HG02840 (cell line): Measurements from ENCODE around the gene PTGES.

ENCODE experiments used
- ATAC-seq: cut with Tn5 transposase; IDR thresholded peaks from one replicate; pipeline ENCODE4 v1.9.1; 2021; ENCODE audit warnings: mild to moderate bottlenecking, moderate library complexity, moderate number of reproducible peaks; ENCODE audit not compliant: unreplicated experiment, low FRiP score

PTGES gene

DNA sequence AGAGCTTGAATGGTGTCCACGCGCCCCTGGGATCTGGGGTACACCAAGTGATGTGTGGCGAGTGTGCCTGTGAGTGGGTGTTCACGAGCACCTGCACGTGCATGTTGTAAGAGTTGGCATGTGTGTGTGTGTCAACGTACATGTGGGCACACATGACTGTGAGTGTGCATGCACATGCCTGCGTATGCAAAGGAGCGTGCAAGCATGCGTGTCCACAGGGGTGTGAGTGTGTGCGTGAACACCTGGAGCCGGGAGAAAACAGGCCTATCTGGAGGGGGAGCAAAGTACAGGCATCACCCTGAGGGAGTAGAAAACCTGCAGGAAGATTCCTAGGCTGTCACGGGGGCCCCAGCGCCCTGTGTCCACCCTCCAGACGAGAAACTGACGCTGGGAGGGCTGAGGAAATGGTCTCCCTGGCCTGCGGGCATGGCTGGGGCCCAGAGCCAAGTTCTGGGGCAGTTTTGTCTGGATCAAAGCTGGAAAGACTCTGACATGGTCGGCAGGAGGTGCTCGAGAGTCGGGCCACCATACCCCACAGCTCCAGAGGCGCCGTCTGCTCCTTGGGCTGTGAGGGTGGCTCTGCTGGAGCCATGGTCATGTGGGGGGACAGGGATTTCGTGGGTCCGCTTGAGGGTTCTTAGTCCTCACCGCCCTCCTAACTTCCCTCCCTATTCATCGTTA, 31.8 kb downstream of the PTGES start:
- no peak for ATAC-seq

DNA sequence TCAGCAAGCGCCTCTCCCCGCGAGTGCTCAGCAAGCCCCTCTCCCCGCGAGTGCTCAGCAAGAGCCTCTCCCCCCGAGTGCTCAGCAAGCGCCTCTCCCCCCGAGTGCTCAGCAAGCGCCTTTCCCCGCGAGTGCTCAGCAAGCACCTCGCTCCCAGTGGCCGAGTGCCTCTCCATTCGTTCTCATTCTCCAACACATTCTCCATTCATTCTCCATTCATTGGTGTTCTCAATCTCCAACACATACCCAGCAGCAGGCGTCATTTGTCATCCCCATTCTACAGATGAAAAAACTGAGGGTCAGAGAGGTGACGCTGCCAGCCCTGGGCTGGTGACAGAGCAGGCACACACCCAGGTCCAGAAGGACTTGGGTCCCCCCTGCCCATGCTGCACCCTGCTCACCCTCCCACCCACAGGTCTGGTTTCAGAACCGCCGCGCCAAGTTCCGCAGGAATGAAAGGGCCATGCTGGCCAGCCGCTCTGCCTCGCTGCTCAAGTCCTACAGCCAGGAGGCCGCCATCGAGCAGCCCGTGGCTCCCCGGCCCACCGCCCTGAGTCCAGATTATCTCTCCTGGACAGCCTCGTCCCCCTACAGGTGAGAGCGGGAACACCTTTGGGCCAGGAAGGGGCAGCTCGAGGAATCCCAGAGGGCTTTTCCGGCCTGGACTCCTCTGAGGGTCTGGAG, 32.5 kb downstream of the PTGES start:
- no peak for ATAC-seq

DNA sequence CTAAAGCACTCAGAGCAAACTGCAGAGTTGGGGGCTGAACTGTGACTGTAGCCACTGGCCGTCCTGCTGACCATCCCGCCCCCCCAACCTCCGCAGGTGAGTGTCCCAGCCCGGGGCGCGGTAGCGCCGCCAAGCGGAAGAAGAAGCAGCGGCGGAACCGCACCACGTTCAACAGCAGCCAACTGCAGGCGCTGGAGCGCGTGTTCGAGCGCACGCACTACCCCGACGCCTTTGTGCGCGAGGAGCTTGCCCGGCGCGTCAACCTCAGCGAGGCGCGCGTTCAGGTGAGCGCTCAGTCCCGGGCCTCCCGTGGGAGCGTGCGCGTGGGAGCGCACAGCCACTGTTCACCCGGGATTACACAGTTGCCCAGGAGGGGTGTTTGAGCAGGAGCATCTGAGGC, 33.7 kb downstream of the PTGES start:
- ATAC-seq: no peak

DNA sequence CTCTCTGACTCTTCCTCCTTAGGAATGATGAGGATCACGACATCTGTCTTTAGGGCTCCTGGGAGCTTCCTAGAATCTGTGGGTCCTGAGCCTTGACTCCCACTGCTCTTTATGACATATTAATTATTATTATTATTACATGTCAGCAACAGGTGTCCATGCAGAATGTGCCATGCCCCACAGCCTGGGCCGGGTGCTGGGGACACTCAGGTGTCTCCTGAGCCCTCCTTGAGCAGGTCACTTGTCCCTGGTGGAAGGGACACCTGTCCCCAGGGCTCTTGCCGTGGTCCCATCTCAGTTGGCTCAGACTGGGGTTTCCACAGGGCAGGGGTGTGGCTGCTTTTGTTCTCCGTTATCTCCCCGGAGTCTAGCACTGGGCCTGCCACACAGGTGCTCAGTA, 34.2 kb downstream of the PTGES start:
- ATAC-seq: no peak

DNA sequence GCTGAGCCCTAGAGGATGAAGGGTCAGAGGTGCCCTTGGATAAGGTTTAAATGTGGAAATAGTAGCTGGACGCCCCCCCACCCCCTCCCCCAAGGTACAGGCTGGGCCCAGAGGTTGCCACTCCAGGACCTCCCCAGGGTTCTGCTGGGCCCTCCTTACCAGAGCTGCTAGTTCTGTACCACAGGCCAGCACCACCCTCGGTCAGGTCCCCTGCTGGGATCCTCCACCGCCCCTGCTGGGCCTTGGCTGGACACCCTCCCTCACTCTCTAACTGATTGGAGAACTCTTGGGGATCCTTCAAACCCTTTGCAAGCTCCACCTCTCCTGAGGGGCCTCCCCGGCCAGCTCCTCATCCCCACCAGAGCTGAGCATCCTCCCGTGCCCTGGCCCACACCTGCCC, 34.9 kb downstream of the PTGES start:
- no peak for ATAC-seq

DNA sequence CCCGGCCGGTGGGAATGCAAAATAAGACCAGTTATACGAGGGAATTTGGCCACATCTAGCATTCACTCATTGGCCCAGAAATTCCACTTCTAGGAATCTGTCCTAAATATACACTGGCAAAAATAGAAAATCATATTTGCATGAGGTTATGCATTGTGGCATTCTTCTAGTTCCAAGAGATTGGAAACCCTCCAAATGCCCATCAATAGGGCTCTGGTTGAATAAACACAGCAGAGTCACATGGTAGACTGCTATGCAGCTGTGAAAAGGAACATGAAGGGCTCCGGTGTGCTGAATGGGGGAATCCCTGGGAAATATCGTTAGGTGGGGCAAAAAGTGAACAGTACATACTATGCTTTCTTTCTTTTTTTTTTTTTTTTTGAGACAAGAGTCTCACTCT, 36.8 kb downstream of the PTGES start:
- ATAC-seq: no peak

DNA sequence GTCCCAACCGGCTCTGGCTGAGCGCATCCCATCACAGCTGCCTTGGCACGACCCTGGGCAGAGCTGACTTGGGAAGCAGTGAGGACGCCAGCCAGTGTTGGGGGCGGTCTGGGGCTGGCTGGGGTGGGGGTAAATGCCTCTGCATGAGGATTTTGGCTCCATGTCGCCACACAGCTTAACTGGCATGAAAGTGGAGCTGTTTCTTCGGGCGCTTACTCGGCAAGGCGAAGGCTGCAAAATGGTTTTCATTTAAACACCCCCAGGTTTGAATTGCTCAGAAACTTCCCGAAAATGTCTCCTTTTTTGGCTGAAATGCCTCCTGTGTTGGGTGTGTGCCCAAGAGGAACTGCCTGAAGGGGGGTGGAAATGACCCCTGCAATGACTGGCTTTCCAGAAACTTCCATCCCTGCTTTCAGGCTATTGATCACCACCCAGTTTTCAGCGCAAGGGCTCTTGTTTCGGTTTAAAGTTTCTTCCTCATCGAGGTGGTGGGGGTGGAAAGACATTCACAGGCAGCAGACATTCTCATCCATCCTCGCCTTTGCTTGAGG, 38.3 kb downstream of the PTGES start:
- ATAC-seq: no peak

DNA sequence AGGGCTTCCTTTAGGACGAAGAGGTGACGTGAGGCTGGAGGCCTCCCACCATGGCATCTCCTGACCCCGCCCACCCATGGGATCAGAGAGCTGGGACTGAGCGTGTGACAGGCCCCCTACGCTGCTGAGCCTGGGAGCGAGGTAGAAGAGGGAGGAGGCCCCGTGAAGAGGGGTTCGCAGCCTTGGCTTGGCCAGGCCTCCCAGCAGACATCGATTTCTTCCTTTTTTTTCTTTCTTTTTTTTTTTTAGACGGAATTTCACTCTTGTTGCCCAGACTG, 39.5 kb downstream of the PTGES start:
- ATAC-seq: no peak

DNA sequence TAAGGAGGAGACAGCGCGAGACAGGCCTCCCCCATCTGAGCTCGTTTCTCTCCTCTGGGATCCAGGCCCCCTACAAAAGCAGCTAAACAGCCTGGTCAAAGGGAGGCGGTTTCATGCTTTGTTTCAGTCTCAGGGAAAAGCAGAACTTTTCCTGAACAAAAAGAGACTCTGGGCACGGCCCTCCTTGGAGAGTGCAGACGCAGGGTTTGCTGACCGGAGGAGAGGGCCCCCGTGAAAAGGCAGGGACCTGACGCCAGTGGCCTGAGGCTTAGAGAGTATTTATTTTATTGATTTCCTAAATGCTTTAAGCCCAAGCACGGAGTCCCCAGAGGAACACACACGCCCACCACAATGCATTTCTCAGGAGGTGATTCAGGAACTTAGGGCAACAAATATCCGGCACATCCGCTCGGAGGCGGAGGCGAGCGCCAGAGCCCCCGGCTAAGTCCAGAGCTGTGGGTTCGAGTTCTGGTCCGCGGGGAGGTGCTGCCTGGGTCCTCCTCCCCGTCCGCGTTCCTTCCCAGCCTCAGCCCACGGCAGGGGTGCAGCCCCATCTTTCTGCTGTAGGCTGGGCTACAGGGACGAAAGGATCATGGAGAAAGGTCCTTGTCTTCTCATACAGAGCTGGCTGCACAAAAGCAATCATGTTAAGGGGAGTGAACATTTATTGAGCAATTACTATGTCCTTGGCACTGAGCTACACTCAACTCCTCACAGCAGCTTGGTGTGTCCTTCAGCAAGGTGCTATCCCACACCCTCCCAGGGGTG, 40.0 kb downstream of the PTGES start:
- ATAC-seq: no peak

DNA sequence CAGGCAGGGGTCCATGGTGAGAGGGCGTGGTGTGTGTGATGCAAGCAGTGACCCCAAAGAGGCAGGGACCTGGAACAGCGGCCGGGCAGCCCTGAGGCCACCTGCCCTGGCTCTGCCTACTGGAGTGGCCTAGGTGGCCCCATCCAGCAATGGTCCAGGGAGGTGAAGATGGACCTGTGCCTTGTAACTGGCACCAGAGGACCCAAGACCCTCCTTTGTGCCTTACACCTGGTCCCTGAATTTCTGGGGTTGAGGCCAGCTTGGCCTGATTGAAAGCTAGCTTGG, 42.7 kb downstream of the PTGES start:
- ATAC-seq: no peak

DNA sequence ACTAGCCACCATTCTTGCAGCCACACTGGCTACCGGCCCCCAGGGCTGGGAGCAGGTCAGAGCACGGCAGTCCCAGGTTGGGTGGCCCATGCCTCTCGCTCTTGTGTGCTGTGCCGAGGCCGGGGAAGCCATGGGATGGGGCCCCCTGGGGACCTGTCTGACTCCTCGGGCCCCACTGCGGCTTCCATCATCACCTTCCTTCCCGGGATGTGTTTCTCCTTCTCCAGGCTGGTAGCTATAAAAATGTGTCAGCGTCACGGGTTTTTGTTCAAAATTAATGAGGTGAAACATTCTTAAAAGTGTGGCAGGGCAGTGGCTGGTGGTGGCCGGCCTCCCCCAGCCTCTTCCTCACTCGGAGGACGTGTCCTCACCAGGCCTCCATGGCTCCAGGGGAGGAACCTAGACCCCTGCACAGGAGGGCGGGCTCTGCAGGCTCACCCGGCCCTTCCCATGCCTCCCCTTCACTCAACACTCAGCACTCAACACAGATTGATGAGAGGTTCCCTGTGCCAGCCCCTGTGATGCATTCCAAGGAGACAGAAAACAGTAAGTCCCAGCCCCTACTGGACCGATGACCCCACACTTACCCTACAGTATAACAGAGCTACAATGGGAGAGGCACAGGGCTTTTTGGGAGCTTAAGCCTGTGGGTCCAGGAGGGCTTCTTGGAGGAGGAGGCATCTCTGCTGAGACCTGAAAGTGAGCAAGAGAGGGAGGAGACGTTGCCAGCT, 43.2 kb downstream of the PTGES start:
- no peak for ATAC-seq

DNA sequence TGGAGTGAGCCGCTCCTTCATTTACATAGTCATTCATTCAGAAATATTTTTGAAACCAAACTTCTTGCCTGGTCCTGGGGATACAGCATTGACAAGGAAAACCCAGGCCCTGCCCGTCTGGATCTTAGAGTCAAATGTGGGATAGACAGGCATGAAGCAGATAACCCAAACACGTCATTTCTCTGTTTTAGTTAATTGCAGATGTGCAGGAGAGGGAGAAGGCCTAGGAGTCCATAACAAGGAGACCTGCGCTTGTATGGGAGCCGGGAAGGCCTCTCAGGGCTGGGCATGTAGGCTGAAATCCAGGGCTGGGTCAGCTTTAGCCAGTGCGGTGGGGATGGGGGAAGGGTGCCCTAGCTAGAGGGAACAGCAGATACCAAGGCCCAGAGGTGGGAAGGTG, 44.0 kb downstream of the PTGES start:
- no peak for ATAC-seq

DNA sequence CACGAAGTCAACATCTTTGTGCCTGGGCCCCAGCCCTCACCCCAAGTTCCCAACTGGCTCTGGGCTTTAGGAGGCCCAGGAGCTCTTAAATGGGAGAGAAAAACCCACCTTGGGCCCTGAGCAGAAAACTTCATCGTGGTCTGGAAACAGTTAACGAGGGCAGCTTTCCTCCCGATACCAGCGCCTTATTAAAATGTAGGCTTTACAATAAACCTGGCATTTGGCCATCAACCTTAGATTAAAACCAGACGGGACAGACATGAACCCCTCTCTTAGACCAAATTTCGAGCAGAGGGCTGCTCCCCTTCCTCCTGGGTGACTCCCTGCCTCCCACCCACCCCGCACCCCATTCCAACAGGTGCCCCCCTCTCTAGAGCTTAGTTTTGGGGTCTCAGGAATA, 48.0 kb downstream of the PTGES start:
- ATAC-seq: no peak

DNA sequence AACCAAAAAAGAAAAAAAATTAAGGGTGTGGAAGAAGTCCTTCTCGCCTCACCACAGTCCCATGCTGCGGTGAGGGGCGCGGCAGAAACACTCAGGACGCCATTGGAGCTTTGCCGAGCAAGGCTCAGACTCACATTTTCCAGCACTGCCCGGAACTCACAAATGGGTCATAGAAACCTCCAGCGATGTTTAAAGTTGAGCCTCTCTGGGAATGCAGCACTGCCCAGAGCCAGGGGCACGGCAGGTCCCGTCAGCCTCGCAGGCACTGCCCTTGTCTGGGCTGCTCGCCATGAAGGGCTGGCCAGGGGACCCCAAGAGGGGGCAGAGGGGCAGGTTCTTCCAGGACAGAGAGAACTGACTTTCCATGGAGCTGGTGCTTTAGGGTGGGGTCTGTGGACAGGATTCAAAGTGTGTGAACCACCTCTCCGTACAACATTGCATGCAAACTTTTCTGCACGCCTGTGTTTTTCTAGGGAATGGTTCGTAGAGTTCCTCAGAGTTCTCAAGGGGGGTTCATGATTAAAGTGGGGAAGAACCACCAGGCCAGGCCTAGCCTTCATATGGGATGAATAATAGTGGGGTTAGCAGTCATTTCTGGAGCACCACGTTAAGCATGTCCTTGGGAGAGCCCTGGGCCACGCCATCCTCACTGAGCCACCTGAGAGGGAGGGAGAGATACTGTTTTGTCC, 49.0 kb downstream of the PTGES start:
- no peak for ATAC-seq

DNA sequence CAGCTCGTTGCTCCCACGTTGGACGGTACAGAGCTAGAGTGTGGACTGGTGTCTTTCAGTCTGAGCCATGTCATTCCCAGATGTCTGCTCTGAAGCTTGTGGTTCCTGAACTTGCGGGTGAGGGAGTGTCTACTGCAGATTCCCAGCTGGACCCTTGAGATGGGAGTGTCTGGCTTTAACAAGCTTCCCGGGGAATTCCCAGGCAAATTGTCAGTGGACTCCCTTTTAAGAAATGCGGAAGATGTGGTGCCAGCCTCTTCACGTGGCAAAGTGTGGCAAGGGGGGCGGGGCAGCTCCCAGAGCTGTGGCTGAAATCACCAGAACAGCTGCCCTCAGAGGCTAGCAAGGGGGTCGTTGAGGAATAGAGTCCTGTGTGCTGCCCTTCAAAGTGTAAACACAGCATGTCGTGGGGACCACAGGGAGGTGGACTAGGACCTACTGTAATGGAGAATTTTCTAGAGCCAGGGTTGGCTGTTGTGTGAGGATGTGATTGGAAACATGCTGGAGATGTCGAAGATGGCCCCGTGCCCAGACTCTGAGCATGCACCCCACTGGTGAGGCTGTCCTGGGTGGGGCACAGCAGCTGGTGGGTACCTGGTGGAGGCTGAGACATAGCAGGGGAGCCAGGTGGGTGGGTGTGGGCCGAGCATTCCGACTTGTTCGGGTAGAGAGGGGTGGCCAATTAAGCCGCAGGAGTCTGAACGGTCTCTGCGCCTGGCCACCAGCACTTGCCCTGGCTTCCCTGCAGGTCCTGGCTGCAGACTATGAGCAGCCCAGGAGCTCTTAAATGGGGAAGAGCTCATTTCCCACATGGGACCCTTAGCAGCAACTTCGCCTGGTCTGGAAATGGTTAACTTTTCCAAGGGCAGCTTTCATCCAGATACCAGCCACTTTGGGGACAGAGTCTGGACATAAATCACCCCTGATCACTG, 50.0 kb downstream of the PTGES start:
- ATAC-seq: no peak

DNA sequence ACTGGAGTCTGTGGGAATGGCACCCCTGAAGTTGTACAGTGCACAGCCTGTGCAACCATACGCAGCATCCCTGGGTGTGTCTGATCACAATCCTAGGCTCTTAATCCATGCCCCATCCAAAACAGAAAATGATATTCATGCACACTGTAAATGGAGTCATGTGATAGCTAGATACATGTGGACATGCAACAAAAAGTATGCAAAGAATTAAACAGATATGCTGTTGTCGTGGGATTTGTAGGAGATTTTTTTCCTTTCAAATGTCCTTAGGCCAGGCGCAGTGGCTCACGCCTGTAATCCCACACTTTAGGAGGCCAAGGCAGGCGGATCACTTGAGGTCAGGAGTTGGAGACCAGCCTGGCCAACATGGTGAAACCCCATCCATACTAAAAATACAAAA, 51.3 kb downstream of the PTGES start:
- no peak for ATAC-seq

DNA sequence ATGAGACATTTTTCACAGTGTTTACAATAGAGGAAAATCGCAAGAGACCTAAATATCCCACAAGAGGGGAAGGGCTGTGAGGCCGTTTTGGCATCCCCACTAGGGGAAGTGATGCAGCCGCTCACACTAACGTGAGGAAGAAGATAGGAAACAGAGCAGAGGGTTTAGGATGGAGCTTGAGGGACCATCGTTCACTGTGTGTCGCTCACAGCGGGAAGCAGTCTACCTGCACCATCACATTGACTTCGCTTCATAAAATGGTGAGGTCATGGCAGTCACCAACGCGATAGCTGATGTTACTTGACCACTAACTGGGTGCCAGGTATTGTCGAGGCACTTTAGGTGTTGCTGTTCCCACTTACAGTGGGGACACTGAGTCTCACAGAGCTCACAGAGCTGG, 51.8 kb downstream of the PTGES start:
- ATAC-seq: no peak

DNA sequence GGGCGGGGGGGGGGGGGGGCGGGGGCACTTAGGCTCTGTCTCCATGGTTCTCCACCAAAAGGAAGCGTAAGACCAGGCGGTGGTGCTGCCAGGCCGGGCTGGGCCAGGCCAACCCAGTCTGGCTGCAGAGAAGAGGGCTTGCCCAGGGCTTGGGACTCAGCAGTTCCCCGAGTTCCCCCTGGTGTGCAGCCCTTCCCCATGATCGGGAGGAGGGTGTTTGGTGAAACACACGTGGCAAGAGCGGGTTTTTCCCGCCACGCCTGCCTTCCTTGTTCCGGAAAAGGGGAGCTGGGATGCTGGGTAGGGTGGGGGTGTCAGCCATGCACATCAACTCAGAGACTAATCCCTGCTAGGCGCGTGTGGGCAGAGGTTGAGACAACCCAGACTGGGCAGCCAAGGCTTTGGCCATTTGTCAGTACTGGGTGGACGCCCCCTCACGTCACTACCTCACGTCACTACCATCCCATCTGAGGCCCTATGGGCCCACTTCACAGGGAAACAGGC, 54.5 kb downstream of the PTGES start:
- no peak for ATAC-seq

DNA sequence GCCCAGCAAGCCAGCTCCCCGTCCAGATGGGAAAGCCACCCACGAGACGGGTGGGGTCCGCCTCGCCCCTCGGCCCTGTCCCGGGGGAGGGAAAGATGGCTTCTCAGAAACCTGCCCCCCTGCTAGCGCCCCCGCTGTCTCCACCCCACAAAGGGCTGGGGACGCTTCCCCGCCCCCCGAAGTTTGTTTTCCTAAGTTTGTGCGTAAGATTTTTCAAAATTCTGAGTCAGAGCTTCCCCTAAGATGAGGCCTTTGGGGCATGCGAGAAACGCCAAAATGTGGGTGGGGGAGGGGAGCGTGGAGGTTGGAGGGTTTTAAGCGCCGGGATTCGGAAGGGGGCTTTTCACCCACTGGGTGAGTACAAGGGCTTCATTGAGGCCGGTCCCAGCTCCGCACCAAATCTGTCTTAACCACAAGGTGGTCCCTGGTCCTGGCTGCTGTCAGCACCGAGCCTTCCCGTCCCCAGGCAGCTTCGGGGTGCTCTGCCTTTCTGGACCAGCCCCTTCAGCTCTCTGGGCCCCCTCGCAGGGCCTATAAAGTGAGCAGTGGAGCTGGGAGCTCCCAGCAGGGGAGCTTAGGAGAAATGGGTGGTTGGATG, 55.1 kb downstream of the PTGES start:
- ATAC-seq: no peak
